Kidney (tissue), 14 donors: ENCODE measurements around the gene GRIK3. TPM values are rescaled to one million over a fixed set of nuclear protein-coding genes. Genes with fewer than 3 reads are reported as not detected.

Source experiments
- DNase-seq, 5 donors: peaks; one replicate each; pipeline ENCODE4 v3.0.0-alpha.2; 2013 to 2020
- FAIRE-seq: peaks from 2 replicates; lab custom pipeline; 2012; peaks lifted over from hg19 to GRCh38; lab: Jason Lieb, UNC
- H3K27ac ChIP-seq, 2 donors: one replicate each; pipeline ENCODE4 v1.7.0; 2013; ENCODE audit warnings: low read depth in 2 of 2, low read length in 2 of 2, inconsistent platforms in 1 of 2
- H3K27me3 ChIP-seq: one replicate; pipeline ENCODE4 v1.7.1; 2013; ENCODE audit warnings: low read length, inconsistent platforms; ENCODE audit not compliant: control insufficient read depth, insufficient read depth
- H3K36me3 ChIP-seq, 3 donors: one replicate each; pipeline versions ENCODE4 v1.7.0 to v1.7.1; 2013; ENCODE audit warnings: low read length in 3 of 3, control low read depth in 1 of 3, inconsistent platforms in 1 of 3; ENCODE audit not compliant: insufficient read depth in 3 of 3, control insufficient read depth in 2 of 3
- H3K4me1 ChIP-seq, 3 donors: one replicate each; pipeline versions ENCODE4 v1.7.0 to v1.7.1; 2013; ENCODE audit warnings: low read length in 3 of 3, inconsistent platforms in 1 of 3, low read depth in 1 of 3; ENCODE audit not compliant: control insufficient read depth in 2 of 3, insufficient read depth in 2 of 3
- H3K4me3 ChIP-seq, 3 donors: one replicate each; pipeline versions ENCODE4 v1.7.0 to v1.8.1; 2013; ENCODE audit warnings: low read length in 3 of 3, control low read depth in 1 of 3, inconsistent platforms in 1 of 3
- H3K9ac ChIP-seq, 3 donors: one replicate each; pipeline versions ENCODE4 v1.7.0 to v1.7.1; 2013; ENCODE audit warnings: low read length in 3 of 3, control low read depth in 1 of 3, inconsistent platforms in 1 of 3
- H3K9me3 ChIP-seq, 3 donors: one replicate each; pipeline versions ENCODE4 v1.7.0 to v1.7.1; 2013; ENCODE audit warnings: low read length in 3 of 3, control low read depth in 1 of 3, inconsistent platforms in 1 of 3; ENCODE audit not compliant: control insufficient read depth in 2 of 3, insufficient read depth in 1 of 3
- intact Hi-C: fragments of 100-400 bp; cut with DNase I; formaldehyde crosslinking; loops from one replicate; pipeline ENCODE4 v1.11.1; 2022
- polyA plus RNA-seq: library from polyadenylated mRNA; stranded (reverse); fragments of 350-450 nt; fragmentation: Illumina TruSeq; extraction: RNeasy Lipid Tissue Mini Kit (QIAGEN cat#74804); gene quantifications from one replicate; pipeline ENCODE4 v1.2.3, GENCODE V29; 2014; ENCODE audit warnings: low read depth, low replicate concordance; ENCODE audit not compliant: insufficient read depth
- total RNA-seq: library from RNA; stranded (reverse); fragmentation: NEBNext Ultra II Directional; extraction: Animal tissue kit (Norgen Biotek cat#: 25700); gene quantifications from one replicate; pipeline ENCODE4 v1.2.1, GENCODE V29; 2021
- TF ChIP-seq, protein P1 (sequence below): IDR thresholded peaks from 3 replicates; pipeline ENCODE4 v1.5.1; 2012; ENCODE audit warnings: mild to moderate bottlenecking, moderate library complexity, borderline replicate concordance; ENCODE audit not compliant: insufficient read depth; ENCODE audit errors: extremely low read depth
- donor health status: control.
- donor health status: control.
- donor health status: control.
- donor health status: control.
- donor health status: control.
- donor health status: DM: yes; HTN: yes; CAD: no.
- donor health status: Normal renal cell carcinoma (clear cell type).

Gene GRIK3
- total and polyA plus RNA-seq, 2 donors from 2014 or later, result 0.06 to 0.38 TPM

- Histone ChIP-seq H3K4me1 (no peaks in the 10 kb centered on the region), H3K9me3 (no peaks in the 10 kb centered on the region), H3K27me3 (no peaks in the 10 kb centered on the region), H3K27ac (no peak overlapping the region), H3K36me3 (no peaks in the 10 kb centered on the region), H3K9ac (no peak overlapping the region), H3K4me3 (no peak overlapping the region)
- intact Hi-C loops, result no loop called here
- DNase-seq (no peak), FAIRE-seq (no peak)
- TF ChIP-seq, protein P1, sequence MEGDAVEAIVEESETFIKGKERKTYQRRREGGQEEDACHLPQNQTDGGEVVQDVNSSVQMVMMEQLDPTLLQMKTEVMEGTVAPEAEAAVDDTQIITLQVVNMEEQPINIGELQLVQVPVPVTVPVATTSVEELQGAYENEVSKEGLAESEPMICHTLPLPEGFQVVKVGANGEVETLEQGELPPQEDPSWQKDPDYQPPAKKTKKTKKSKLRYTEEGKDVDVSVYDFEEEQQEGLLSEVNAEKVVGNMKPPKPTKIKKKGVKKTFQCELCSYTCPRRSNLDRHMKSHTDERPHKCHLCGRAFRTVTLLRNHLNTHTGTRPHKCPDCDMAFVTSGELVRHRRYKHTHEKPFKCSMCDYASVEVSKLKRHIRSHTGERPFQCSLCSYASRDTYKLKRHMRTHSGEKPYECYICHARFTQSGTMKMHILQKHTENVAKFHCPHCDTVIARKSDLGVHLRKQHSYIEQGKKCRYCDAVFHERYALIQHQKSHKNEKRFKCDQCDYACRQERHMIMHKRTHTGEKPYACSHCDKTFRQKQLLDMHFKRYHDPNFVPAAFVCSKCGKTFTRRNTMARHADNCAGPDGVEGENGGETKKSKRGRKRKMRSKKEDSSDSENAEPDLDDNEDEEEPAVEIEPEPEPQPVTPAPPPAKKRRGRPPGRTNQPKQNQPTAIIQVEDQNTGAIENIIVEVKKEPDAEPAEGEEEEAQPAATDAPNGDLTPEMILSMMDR, result no peak
Observed at GRCh38 chr1:36789535-36789934, 244.8 kb downstream of the GRIK3 start.

DNA sequence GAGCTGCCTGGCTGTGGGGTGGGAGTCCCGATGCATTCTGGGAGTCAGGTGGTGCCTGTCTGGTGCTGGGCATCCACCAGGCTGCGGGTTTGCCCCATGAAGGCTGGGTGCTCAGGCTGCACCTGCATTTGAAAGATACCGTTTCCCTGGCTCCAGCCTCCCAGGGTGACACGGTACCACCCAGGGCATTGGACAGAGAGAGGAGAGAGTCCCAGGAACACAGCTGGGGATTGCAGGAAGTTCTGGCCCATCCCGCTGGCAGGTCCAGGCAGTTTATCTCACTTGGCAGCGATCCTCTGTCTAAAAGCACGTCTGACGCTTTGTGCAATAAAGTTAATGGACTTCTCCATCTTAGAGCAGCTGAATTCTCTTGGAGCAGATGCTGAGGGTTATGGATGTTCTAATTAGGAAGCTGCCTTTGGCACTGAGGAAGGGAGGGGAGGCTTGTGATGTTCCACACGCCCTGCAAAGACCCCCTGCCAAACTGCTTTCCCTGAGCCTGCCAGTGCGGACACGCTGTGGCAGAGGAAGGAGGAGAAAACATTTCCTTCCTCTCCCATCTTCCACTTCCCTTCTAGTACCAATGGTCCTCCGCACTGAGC, 246.9 kb downstream of the GRIK3 start:
- no peaks in the 10 kb centered on the region for H3K4me1 ChIP-seq
- H3K9me3 ChIP-seq, result no peaks in the 10 kb centered on the region
- no peak for DNase-seq
- intact Hi-C loops, result no loop called here
- TF ChIP-seq, protein P1, result no peak
- no peaks in the 10 kb centered on the region for H3K36me3 ChIP-seq
- H3K4me3 ChIP-seq, result no peak overlapping the region
- no peaks in the 10 kb centered on the region for H3K27me3 ChIP-seq
- no peak overlapping the region for H3K9ac ChIP-seq
- FAIRE-seq, result no peak
- H3K27ac ChIP-seq, result no peak overlapping the region

- no peak for FAIRE-seq
Observed at GRCh38 chr1:36786425-36786824, 247.9 kb downstream of the GRIK3 start.

More at GRCh38 chr1:36786425-36786824, 247.9 kb downstream of the GRIK3 start:
- intact Hi-C loops, result no loop called here
- H3K27ac ChIP-seq, result no peak overlapping the region
- H3K4me1 ChIP-seq, result no peaks in the 10 kb centered on the region
- no peak overlapping the region for H3K4me3 ChIP-seq
- H3K9ac ChIP-seq, result no peak overlapping the region
- no peaks in the 10 kb centered on the region for H3K36me3 ChIP-seq
- H3K27me3 ChIP-seq, result no peaks in the 10 kb centered on the region
- TF ChIP-seq, protein P1, result no peak
- DNase-seq, result no peak
- H3K9me3 ChIP-seq, result no peaks in the 10 kb centered on the region
